Effector CD8-positive, alpha-beta T cell (primary cell): Measurements from ENCODE around the gene INPPL1.

ENCODE experiments used
- DNase-seq: peaks from one replicate; lab custom pipeline; 2025; lab: John Stamatoyannopoulos, UW

The INPPL1 gene

GRCh38 chr11:72232260-72233055 lies 7.9 kb downstream of the INPPL1 start:
- DNase-seq: no peak

- no peak for DNase-seq
These were observed 8.6 kb downstream of the INPPL1 start for GRCh38 chr11:72233056-72233772.

GRCh38 chr11:72233773-72234513 lies 9.4 kb downstream of the INPPL1 start:
- DNase-seq: no peak

DNA sequence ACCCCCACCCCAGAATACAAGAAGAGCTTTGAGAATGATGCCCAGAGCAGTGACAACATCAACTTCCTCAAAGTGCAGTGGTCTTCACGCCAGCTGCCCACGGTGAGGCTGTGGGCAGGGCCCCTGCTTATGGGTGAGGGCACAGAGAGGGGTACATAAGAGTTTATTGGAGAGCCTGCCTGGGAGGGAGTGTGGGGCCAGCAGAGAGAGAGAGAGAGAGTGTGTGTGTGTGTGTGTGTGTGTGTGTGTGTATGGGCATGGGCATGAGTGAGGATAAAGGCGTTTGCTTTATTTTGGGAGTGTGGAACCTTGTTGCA lies 9.9 kb downstream of the INPPL1 start:
- no peak for DNase-seq

DNA sequence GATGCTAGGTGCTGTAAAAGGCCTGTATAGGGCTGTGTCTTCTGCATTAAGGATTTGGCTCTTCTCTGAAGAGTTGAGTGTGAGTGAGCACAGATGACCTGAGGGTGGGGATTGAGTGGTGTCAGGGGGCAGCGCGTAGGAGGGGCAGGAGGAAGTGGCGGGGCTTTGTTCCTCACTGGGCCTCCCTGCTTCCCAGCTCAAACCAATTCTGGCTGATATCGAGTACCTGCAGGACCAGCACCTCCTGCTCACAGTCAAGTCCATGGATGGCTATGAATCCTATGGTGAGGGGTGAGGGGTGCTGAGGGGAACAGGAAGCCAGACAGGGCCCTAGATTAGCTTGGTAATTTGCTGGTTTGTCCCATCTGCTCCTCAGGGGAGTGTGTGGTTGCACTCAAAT lies 10.4 kb downstream of the INPPL1 start:
- no peak for DNase-seq

DNA sequence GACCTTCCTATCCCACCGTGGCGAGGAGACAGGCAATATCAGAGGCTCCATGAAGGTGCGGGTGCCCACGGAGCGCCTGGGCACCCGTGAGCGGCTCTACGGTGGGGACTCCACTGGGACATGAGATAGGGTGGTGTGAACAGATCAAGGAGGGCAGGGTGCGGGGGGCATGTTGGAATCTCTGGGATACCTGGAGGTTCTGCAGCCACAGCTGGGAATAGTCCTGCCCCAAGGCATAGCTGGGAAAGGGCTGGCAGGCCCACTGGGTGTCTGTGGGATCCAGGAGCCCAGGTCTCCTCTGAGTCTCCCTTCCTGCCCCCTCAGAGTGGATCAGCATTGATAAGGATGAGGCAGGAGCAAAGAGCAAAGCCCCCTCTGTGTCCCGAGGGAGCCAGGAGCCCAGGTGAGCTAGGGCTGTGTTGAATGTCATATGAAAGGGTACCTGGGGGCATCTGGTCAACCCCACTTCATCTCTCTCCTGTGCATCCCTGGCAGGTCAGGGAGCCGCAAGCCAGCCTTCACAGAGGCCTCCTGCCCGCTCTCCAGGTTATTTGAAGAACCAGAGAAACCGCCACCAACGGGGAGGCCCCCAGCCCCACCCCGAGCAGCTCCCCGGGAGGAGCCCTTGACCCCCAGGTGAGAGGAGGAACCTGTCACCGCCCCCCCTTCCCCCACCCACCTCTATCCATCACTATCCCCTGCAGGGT lies 10.9 kb downstream of the INPPL1 start:
- DNase-seq: no peak

GRCh38 chr11:72236083-72236697 lies 11.6 kb downstream of the INPPL1 start:
- DNase-seq: no peak

GRCh38 chr11:72236774-72237111 lies 12.2 kb downstream of the INPPL1 start:
- DNase-seq: no peak

DNA sequence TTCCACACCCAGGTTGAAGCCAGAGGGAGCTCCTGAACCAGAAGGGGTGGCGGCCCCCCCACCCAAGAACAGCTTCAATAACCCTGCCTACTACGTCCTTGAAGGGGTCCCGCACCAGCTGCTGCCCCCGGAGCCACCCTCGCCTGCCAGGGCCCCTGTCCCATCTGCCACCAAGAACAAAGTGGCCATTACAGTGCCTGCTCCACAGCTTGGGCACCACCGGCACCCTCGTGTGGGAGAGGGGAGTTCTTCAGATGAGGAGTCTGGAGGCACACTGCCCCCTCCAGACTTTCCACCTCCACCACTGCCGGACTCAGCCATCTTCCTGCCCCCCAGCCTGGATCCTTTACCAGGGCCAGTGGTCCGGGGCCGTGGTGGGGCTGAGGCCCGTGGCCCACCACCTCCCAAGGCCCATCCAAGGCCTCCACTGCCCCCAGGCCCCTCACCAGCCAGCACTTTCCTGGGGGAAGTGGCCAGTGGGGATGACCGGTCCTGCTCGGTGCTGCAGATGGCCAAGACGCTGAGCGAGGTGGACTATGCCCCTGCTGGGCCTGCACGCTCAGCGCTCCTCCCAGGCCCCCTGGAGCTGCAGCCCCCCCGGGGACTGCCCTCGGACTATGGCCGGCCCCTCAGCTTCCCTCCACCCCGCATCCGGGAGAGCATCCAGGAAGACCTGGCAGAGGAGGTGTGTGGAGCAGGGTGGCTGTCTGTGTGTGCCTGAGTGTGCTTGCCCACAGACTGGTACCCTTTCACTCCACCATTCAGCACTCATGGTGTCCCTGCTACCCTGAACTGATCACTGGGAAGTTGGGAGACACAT lies 12.8 kb downstream of the INPPL1 start:
- DNase-seq: no peak

DNA sequence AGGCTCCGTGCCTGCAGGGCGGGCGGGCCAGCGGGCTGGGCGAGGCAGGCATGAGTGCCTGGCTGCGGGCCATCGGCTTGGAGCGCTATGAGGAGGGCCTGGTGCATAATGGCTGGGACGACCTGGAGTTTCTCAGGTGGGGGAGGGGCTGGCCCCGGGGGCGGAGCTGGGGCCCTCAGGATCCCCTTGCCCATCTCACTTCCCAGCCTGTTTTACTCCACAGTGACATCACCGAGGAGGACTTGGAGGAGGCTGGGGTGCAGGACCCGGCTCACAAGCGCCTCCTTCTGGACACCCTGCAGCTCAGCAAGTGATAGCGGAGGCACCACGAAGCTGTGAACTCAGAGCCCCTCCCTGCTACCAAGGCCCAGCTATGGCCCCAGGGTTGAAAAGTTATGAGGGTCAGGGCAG lies 13.5 kb downstream of the INPPL1 start:
- DNase-seq: no peak

- no peak for DNase-seq
These were observed 14.1 kb downstream of the INPPL1 start for GRCh38 chr11:72238492-72239312.

DNA sequence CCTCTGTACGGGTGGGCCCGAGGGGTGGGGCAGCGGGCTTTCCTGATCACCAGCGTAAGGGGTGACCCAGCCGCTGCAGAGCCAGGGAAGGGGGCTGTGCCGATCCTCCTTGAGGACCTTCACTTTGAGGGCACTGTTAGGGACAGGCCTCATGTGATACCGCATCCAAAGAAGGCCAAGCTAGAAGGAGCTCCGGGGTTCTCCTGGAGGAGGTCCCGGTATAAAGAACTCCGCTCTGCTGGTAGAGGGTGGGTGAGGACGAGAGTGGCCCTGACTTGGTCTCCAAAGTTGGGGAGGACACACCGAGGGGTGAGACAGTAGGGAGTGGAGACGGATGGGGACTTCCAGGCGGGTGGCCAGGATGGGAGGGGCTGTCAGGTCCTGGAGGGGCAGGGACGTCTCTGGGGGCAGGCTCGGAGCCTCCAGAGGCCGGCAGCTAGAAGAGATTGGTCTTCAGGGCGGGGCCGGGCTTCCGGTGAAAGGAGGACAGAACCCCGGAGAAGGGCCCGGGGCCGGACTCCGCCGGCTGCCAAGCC lies 14.8 kb downstream of the INPPL1 start:
- no peak for DNase-seq

DNA sequence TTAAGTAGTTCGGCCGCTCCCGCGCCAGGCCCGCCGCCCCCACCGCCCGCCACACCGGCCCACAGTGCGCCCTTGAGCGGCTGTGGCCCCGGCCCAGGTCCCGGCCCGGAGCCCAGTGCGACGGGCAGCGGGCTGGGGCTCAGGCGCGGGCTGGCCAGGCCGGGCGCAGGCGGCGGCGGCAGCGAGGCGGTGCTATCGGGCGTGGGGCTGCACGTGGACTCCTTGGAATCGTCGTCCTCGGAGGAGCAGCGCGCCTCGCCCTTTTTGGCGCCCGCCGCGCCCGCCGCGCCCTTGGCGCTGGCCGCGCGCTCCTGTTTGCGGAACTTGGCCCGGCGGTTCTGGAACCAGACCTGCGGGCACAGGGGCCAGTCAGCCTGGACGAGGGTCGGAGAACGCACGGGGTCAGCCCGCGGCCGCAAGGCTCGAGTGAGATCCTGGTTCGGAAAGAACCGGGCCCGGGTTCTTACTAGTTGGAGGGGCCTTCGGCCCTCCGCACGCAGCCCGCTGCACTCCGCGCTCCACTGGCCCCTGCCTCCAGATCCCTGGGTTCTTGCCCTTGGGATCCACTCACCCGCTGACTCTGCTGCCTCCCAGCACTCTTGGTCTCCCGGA lies 15.4 kb downstream of the INPPL1 start:
- DNase-seq: no peak

GRCh38 chr11:72240461-72241290 lies 16.1 kb downstream of the INPPL1 start:
- no peak for DNase-seq

DNA sequence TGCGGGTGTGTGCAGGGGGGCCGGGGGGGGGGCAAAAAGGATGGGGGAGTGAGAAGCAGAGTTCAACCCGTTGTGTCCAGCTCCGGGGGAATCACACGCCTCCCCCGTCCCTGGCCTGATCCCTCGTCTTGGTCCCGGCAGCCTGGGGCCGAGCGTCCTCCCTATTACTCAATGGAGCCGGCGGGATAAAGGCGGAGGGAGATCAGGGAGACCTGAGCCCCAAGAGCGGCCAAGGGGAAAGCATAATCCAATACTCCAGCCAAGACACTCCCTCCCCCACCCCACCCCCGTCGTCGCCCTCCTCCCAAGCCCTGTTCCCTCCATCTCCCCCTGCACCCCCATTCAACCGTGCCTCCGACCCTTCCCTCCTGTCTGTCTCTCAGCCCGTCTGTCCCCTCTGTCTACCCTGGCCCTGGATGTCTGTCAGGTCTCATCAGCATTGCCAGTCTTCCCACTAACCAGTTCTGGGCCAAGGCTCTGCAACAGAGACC lies 16.8 kb downstream of the INPPL1 start:
- no peak for DNase-seq

DNA sequence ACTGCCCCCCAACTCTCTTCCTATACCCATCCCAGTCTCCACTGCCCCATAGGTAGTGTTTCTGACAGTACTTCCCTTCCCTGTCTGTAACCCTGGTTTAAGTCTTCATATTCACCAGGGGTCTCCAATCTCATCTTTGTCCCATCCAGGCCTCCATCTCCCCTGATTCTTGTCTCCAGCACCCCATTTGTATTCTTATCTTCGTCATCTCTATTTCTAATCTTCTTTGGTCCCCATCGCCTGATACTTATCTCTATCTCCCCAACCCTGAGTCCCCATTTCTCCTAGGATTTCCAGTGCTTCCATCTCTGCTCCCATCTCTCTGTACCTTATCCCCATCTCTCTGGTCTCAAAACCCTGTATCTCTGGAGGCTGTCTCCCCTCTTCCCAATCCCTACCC lies 17.6 kb downstream of the INPPL1 start:
- DNase-seq: no peak

GRCh38 chr11:72243173-72244059 lies 18.8 kb downstream of the INPPL1 start:
- no peak for DNase-seq

- DNase-seq: no peak
These were observed 19.4 kb downstream of the INPPL1 start, which contains the start of gene PHOX2A for GRCh38 chr11:72244060-72244360. PHOX2A (minus strand) TSS chr11:72244176; CDS start chr11:72244004, 172 bp downstream.
